ENCODE measurements around the gene ECPAS.
"Not testable (repeated sequence)": the region's sequence is repeated elsewhere in the genome, so short reads cannot be mapped to it uniquely, and the experiment has no call there.

ECPAS gene

GRCh38 chr9:111349766-111350165, 134.4 kb downstream of the ECPAS start:
- no peak for DNase-seq (ENCODE audit: low spot score)

- DNase-seq (ENCODE audit: low spot score), result no peak
Observed at GRCh38 chr9:111348821-111349271, 135.3 kb downstream of the ECPAS start.

- DNase-seq (ENCODE audit: low spot score), result not testable (repeated sequence)
Observed at GRCh38 chr9:111334318-111334863, 149.8 kb downstream of the ECPAS start.

GRCh38 chr9:111330124-111330523, 154.1 kb downstream of the ECPAS start, which contains the start of gene OR2K2:
OR2K2 (minus strand) TSS chr9:111330224; CDS start chr9:111328433, 1,791 bp downstream.
- DNase-seq (ENCODE audit: low spot score), result no peak

- no peak for DNase-seq (ENCODE audit: low spot score)
Observed at GRCh38 chr9:111320631-111321030, 163.6 kb downstream of the ECPAS start.

GRCh38 chr9:111316796-111317195, 167.4 kb downstream of the ECPAS start:
- DNase-seq (ENCODE audit: low spot score), result no peak

All from globus pallidus (tissue), 1 donor.